ENCODE results near the gene HSPB1.

GRCh38 chr7:76333511-76334101 is 31.1 kb downstream of the HSPB1 start:
- no peak for TF ChIP-seq ZNF138 (tag by site-specific recombination; IDR thresholded peaks at IDR 0.05; ENCODE audit: borderline replicate concordance)
- TF ChIP-seq HIC1 (tag by site-specific recombination; IDR thresholded peaks at IDR 0.05) = no peak
- TF ChIP-seq ZNF223 (tag by site-specific recombination; IDR thresholded peaks at IDR 0.05) = no peak
- TF ChIP-seq REST (tag by site-specific recombination; IDR thresholded peaks at IDR 0.05) = no peak
- no peak for TF ChIP-seq CTCF (tag by site-specific recombination; IDR thresholded peaks at IDR 0.05)
- TF ChIP-seq SP2 (tag by site-specific recombination; IDR thresholded peaks at IDR 0.05) = no peak
- TF ChIP-seq ZNF10 (tag by site-specific recombination; IDR thresholded peaks at IDR 0.05) = no peak
- no peak for TF ChIP-seq ZNF133 (tag by site-specific recombination; IDR thresholded peaks at IDR 0.05)
- no peak for TF ChIP-seq KLF1 (tag by site-specific recombination; IDR thresholded peaks at IDR 0.05)
- no peak for TF ChIP-seq ZNF544 (tag by site-specific recombination; IDR thresholded peaks at IDR 0.05)
